GM12878 (cell line): ENCODE results near the gene BMPR1B. TPM values are rescaled to one million over a fixed set of nuclear protein-coding genes. Genes with fewer than 3 reads are reported as not detected.

ENCODE experiments used
- ATAC-seq: fragments of 200-7000 bp; cut with Tn5 transposase; 3 replicates; pipeline ENCODE4 v1.9.1; 2020; ENCODE audit warnings: mild to moderate bottlenecking, moderate library complexity
- BruUV-seq: library from RNA; stranded (reverse); fragments of 400-500 nt; replicated peaks from 2 replicates; lab custom pipeline; 2021; lab: Mats Ljungman, UMichigan
- CTCF ChIA-PET: fragments of 300-600 bp; sonication (Branson Sonifier 250); formaldehyde crosslinking; extraction: SDS; loops from one replicate; lab custom pipeline; 2021; ENCODE audit warnings: inconsistent platforms; lab: Yijun Ruan, JAX
- POLR2A ChIA-PET: fragments of 350-600 bp; formaldehyde crosslinking; extraction: SDS; loops from one replicate; lab custom pipeline; 2021; ENCODE audit warnings: inconsistent platforms; lab: Charles Lee
- RAD21 ChIA-PET: fragments of 300-600 bp; sonication (Branson Sonifier 250); formaldehyde crosslinking; loops from one replicate; lab custom pipeline; 2023; ENCODE audit warnings: antibody characterized with exemption; ENCODE audit not compliant: unreplicated experiment; lab: Charles Lee
- SMC1A ChIA-PET: fragments of 300-600 bp; sonication (Branson Sonifier 250); formaldehyde crosslinking; loops from one replicate; lab custom pipeline; 2023; ENCODE audit not compliant: unreplicated experiment, uncharacterized antibody; lab: Charles Lee
- DNase-seq: peaks from one replicate; pipeline ENCODE4 v3.0.0-alpha.2; 2011; ENCODE audit warnings: low read depth, low spot score
- FAIRE-seq: peaks from 3 replicates; lab custom pipeline; 2011; peaks lifted over from hg19 to GRCh38; lab: Jason Lieb, UNC
- H2AFZ ChIP-seq: 2 replicates; pipeline ENCODE4 v1.6.0; 2011; ENCODE audit warnings: low read depth, low read length, control low read depth; ENCODE audit not compliant: control insufficient read depth
- H3K27ac ChIP-seq: 2 replicates; pipeline ENCODE4 v1.5.1; 2011; ENCODE audit warnings: control low read depth; ENCODE audit not compliant: control insufficient read depth, insufficient read depth
- H3K27me3 ChIP-seq, 2 experiments: replicated peaks in 1 of 2; 2 replicates each; pipeline versions ENCODE4 v1.6.0 to v1.6.1; 2011; ENCODE audit warnings: low read length in 1 of 2; ENCODE audit not compliant: control insufficient read depth in 2 of 2, insufficient read depth in 2 of 2
- H3K36me3 ChIP-seq, 2 experiments: 2 replicates each; pipeline ENCODE4 v1.5.1; 2011; ENCODE audit warnings: low read length in 1 of 2; ENCODE audit not compliant: control insufficient read depth in 2 of 2, insufficient read depth in 2 of 2
- H3K4me1 ChIP-seq: 2 replicates; pipeline ENCODE4 v1.6.1; 2011; ENCODE audit warnings: mild to moderate bottlenecking, low read length, moderate library complexity, mixed read lengths; ENCODE audit not compliant: control insufficient read depth, insufficient read depth
- H3K4me2 ChIP-seq: 2 replicates; pipeline ENCODE4 v1.6.0; 2011; ENCODE audit warnings: control low read depth; ENCODE audit not compliant: control insufficient read depth, insufficient read depth
- H3K4me3 ChIP-seq: fragments of 200-600 bp; sonication (generic); 2 replicates; pipeline ENCODE4 v1.5.1; 2016
- H3K79me2 ChIP-seq: 2 replicates; pipeline ENCODE4 v1.6.0; 2011; ENCODE audit warnings: low read length; ENCODE audit not compliant: control insufficient read depth, insufficient read depth
- H3K9ac ChIP-seq: 2 replicates; pipeline ENCODE4 v1.8.0; 2011; ENCODE audit warnings: low read length, control low read depth, mixed read lengths; ENCODE audit not compliant: control insufficient read depth, insufficient read depth
- H3K9me3 ChIP-seq: replicated peaks from 3 replicates; pipeline ENCODE4 v1.5.1; 2011; ENCODE audit warnings: mild to moderate bottlenecking, low read length; ENCODE audit not compliant: control insufficient read depth, insufficient read depth
- H4K20me1 ChIP-seq: 2 replicates; pipeline ENCODE4 v1.6.0; 2011; ENCODE audit not compliant: control insufficient read depth, insufficient read depth
- CEBPB ChIP-seq, 2 experiments: fragments of 150-350 bp in 1 of 2; IDR thresholded peaks; 2 replicates each; pipeline ENCODE4 v1.6.1; 2012 to 2014; ENCODE audit warnings: low read depth in 2 of 2, low read length in 2 of 2, borderline replicate concordance in 1 of 2, inconsistent platforms in 1 of 2
- CHD2 ChIP-seq: IDR thresholded peaks from 2 replicates; pipeline ENCODE4 v1.6.1; 2011; ENCODE audit warnings: low read depth, low read length, improper control_type of control experiment, borderline replicate concordance
- EED ChIP-seq: sonication (generic); IDR thresholded peaks from 2 replicates; pipeline ENCODE4 v1.6.1; 2016; ENCODE audit warnings: antibody characterized with exemption, low read depth
- GATAD2B ChIP-seq: fragments of 450-650 bp; conservative IDR thresholded peaks from 2 replicates; pipeline ENCODE4 v1.6.1; 2017; ENCODE audit warnings: low read depth, mild to moderate bottlenecking, moderate library complexity
- IRF4 ChIP-seq: IDR thresholded peaks from 2 replicates; pipeline ENCODE4 v1.6.1; 2011; ENCODE audit warnings: low read depth, low read length
- MEF2B ChIP-seq: fragments of 450-650 bp; IDR thresholded peaks from 2 replicates; pipeline ENCODE4 v1.6.1; 2018; ENCODE audit warnings: mild to moderate bottlenecking, moderate library complexity; ENCODE audit not compliant: partially characterized antibody, poor library complexity, severe bottlenecking
- PAX5 ChIP-seq: IDR thresholded peaks from 2 replicates; pipeline ENCODE4 v1.6.1; 2011; ENCODE audit warnings: low read depth, low read length, borderline replicate concordance
- POLR2AphosphoS2 ChIP-seq: IDR thresholded peaks from 2 replicates; pipeline ENCODE4 v1.6.1; 2011; ENCODE audit warnings: low read depth, mild to moderate bottlenecking, low read length, improper control_type of control experiment, moderate library complexity
- RELB ChIP-seq: fragments of 450-650 bp; IDR thresholded peaks from 2 replicates; pipeline ENCODE4 v1.6.1; 2017; ENCODE audit warnings: low read depth, mild to moderate bottlenecking, moderate library complexity
- RFX5 ChIP-seq: IDR thresholded peaks from 2 replicates; pipeline ENCODE4 v1.6.1; 2011; ENCODE audit warnings: low read depth, low read length, improper control_type of control experiment
- SIX5 ChIP-seq: IDR thresholded peaks from 2 replicates; pipeline ENCODE4 v1.6.1; 2011; ENCODE audit warnings: mild to moderate bottlenecking, low read depth, low read length, moderate library complexity; ENCODE audit not compliant: severe bottlenecking
- SMAD5 ChIP-seq: IDR thresholded peaks from 2 replicates; pipeline ENCODE4 v1.6.1; 2016; ENCODE audit warnings: antibody characterized with exemption, low read depth
- TCF3 ChIP-seq: IDR thresholded peaks from 2 replicates; pipeline ENCODE4 v1.6.1; 2012; ENCODE audit warnings: low read depth, mild to moderate bottlenecking, low read length, borderline replicate concordance; ENCODE audit not compliant: insufficient read depth
- WGBS: methylation state at CpG from one replicate; pipeline ENCODE4 v1.1.6; 2016; ENCODE audit warnings: low lambda C conversion rate; ENCODE audit not compliant: insufficient replicate concordance, insufficient coverage; ENCODE audit errors: missing lambda C conversion rate; 5-methylcytosine and 5-hydroxymethylcytosine counted together
- in situ Hi-C: fragments of 300-500 bp; cut with MboI; formaldehyde crosslinking; loops from 9 replicates; pipeline ENCODE4 v1.14.3; 2018; ENCODE audit warnings: mixed read lengths
- intact Hi-C: fragments of 100-400 bp; cut with micrococcal nuclease; formaldehyde crosslinking; loops from one replicate; pipeline ENCODE4 v1.14.2; 2022; ENCODE audit not compliant: unreplicated experiment
- polyA plus RNA-seq, 11 experiments: library from polyadenylated mRNA; depleted of rRNA in 4 of 11; unstranded in 6 of 11; stranded (reverse) in 5 of 11; fragments of >200 nt; fragmentation: Nextera tagmentation in 4 of 11; fragmentation: Illumina TruSeq in 1 of 11; extraction: Ambion mirVana in 4 of 11; extraction: Trizol in 1 of 11; gene quantifications; 1 replicate in 1 of 11; 2 replicates in 10 of 11; pipeline versions ENCODE4 v1.2.1 to v1.2.3, GENCODE V29; 2011 to 2016; ENCODE audit warnings: inconsistent platforms in 2 of 11, missing spikeins in 2 of 11, low read depth in 1 of 11
- total RNA-seq, 4 experiments: library from RNA; depleted of rRNA in 3 of 4; stranded (reverse); fragments of >200 nt in 3 of 4; fragmentation: Illumina TruSeq in 1 of 4; extraction: Trizol in 1 of 4; gene quantifications; 2 replicates each; pipeline versions ENCODE4 v1.2.1 to v1.2.3, GENCODE V29; 2013 to 2021

Gene BMPR1B
- total and polyA plus RNA-seq, 10 of the 15 experiments (the other 5 are each of a cell fraction or from before 2014, with no cell fraction given): not detected

DNA sequence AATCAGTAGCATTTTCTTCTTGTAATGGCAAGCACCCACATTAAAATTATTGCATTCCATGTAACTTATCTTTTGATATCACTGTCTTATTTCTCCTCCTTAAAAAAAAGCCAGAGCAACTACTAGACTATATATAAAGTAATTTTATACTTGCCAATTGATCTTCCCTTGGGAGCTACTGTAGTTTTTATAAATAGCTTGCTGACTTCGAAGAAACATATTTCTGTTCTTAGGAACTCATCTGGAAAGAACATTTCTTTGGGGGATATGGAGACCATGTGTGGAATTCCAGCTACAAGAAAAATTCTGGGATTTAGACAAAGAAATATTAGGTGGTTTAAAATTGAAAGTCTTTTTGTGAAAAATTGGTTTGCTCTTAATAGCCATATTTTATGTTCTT, 94.9 kb downstream of the BMPR1B start:
- H3K4me3 ChIP-seq: no peak overlapping the region
- BruUV-seq: no TSS peak
- H3K9ac ChIP-seq: no peak overlapping the region
- no peak overlapping the region for H3K4me2 ChIP-seq
- intact Hi-C loops (no loop called here), in situ Hi-C loops (no loop called here)
- H3K36me3 ChIP-seq: no peaks in the 10 kb centered on the region
- H3K9me3 ChIP-seq: no peaks in the 10 kb centered on the region
- no peaks in the 10 kb centered on the region for H3K27me3 ChIP-seq
- no peaks in the 10 kb centered on the region for H3K4me1 ChIP-seq
- FAIRE-seq (no peak), DNase-seq (no peak), ATAC-seq (no peak)
- RAD21 ChIA-PET: no interaction called here
- SMC1A ChIA-PET: no interaction called here
- no peak overlapping the region for H2AFZ ChIP-seq
- no peaks in the 10 kb centered on the region for H3K79me2 ChIP-seq
- 0% methylated on average over 1 of the region's 1 CpG for WGBS
- TF ChIP-seq EED (no peak), CEBPB (IDR thresholded peaks at IDR 0.05; ENCODE audit: borderline replicate concordance in 1 of 2, low read depth in 2 of 2, low read length in 2 of 2) (no peak), GATAD2B (no peak), IRF4 (no peak), CHD2 (no peak)
- H3K27ac ChIP-seq: no peak overlapping the region
- H4K20me1 ChIP-seq: no peaks in the 10 kb centered on the region
- CTCF ChIA-PET: no interaction called here
- POLR2A ChIA-PET: no interaction called here

- 13% methylated on average over 3 of the region's 3 CpGs for WGBS
- Histone ChIP-seq H3K9me3 (no peaks in the 10 kb centered on the region), H3K27ac (no peak overlapping the region), H3K4me2 (no peak overlapping the region), H3K9ac (no peak overlapping the region), H4K20me1 (no peaks in the 10 kb centered on the region), H3K4me1 (no peaks in the 10 kb centered on the region), H3K36me3 (no peaks in the 10 kb centered on the region), H2AFZ (no peak overlapping the region), H3K79me2 (no peaks in the 10 kb centered on the region), H3K27me3 (no peaks in the 10 kb centered on the region), H3K4me3 (no peak overlapping the region)
- in situ Hi-C loops (no loop called here), intact Hi-C loops (no loop called here)
- TF ChIP-seq SMAD5: no peak
- TF ChIP-seq RFX5: no peak
- no peak for TF ChIP-seq RELB
- no peak for TF ChIP-seq POLR2AphosphoS2
- TF ChIP-seq EED: no peak
- TF ChIP-seq TCF3: no peak
- no peak for TF ChIP-seq SIX5
- no peak for TF ChIP-seq PAX5
- TF ChIP-seq MEF2B: no peak
- ATAC-seq (no peak), DNase-seq (no peak), FAIRE-seq (no peak)
- RAD21 ChIA-PET: no interaction called here
- POLR2A ChIA-PET: no interaction called here
- SMC1A ChIA-PET: no interaction called here
- CTCF ChIA-PET: no interaction called here
- no TSS peak for BruUV-seq
Measured at GRCh38 chr4:94856030-94856429, 98.3 kb downstream of the BMPR1B start.
